ENCODE results near the gene CPA2. TPM values are rescaled to one million over a fixed set of nuclear protein-coding genes. Genes with fewer than 3 reads are reported as not detected.

The CPA2 gene
- polyA plus RNA-seq, 1 donor (not counting 4 experiments of a cell fraction or from before 2014, with no cell fraction given): 0.33 TPM

DNA sequence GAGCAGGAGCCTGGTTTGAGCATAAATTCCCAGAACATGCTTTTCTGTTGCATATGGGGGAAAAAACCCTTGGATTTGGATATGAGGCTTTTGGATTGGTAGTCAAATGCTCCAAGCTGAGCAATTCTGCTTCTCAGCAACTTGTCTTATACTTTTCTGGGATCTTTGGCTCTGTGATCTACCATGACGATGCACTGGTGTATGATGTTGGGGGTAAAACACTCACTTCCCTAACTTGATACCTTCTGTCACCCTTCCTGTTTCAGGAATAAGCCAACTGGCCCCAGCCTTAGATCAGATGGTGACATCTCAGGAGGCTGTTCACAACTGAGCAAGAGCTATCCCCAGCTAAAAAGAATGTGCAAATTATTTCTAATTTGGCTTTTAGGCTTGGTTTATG lies 13.2 kb downstream of the CPA2 start:
- peaks cover 53% of the 10 kb centered on the region for H3K4me1 ChIP-seq (ENCODE audit: control insufficient read depth, extremely low read depth, insufficient read depth, low read length)

DNA sequence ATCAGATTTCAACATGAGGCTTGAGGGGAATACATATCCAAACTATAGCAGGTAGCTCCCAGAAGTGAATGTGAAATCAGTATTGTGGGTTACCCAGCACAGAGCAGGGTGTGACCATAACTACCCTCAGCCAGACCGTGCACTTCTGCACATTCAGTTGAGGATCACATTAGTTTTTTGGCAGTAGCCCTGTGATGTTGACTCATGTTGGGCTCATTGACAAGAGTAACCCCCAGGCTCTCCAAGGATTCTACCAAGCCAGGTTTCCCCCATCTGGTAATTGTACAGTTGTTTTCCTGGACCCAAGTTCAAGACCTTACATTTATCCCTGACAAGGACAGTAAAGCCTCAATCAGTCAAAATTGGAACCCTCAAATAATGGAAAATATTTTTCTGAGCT lies 14.6 kb downstream of the CPA2 start:
- dilution Hi-C loops (cut with MboI; ENCODE audit: extremely low pct_ligation_motif_present, low sequenced_read_pairs): no loop called here
- Histone ChIP-seq H3K9me3 (ENCODE audit: control insufficient read depth, low read depth, low read length) (no peaks in the 10 kb centered on the region), H3K9me1 (ENCODE audit: control insufficient read depth, extremely low read depth, insufficient read depth, low read length) (no peaks in the 10 kb centered on the region), H2AFZ (ENCODE audit: control insufficient read depth, low read length) (no peak overlapping the region), H3K27me3 (ENCODE audit: control insufficient read depth, extremely low read depth, insufficient read depth, low read length) (no peaks in the 10 kb centered on the region), H3K27ac (ENCODE audit: control insufficient read depth, insufficient read depth, low read length) (no peak overlapping the region), H3K4me2 (ENCODE audit: control insufficient read depth, extremely low read depth, insufficient read depth, low read depth, low read length) (no peak overlapping the region), H3K4me3 (ENCODE audit: control insufficient read depth in 2 of 3, extremely low read depth in 1 of 3, insufficient read depth in 2 of 3, low read depth in 1 of 3, low read length in 3 of 3) (no peak overlapping the region), H3K9ac (ENCODE audit: control insufficient read depth, extremely low read depth, insufficient read depth, low read length) (no peak overlapping the region), H3K4me1 (ENCODE audit: control insufficient read depth, extremely low read depth, insufficient read depth, low read length) (peaks cover 39% of the 10 kb centered on the region), H4K20me1 (ENCODE audit: control insufficient read depth, extremely low read depth, insufficient read depth, low read length) (no peaks in the 10 kb centered on the region), H3K79me2 (ENCODE audit: control insufficient read depth, insufficient read depth, low read length) (no peaks in the 10 kb centered on the region), H3K36me3 (ENCODE audit: control insufficient read depth in 2 of 2, extremely low read depth in 1 of 2, insufficient read depth in 2 of 2, low read length in 2 of 2) (no peaks in the 10 kb centered on the region)
- peak; percentile 84 for FAIRE-seq
- TF ChIP-seq, protein P1, sequence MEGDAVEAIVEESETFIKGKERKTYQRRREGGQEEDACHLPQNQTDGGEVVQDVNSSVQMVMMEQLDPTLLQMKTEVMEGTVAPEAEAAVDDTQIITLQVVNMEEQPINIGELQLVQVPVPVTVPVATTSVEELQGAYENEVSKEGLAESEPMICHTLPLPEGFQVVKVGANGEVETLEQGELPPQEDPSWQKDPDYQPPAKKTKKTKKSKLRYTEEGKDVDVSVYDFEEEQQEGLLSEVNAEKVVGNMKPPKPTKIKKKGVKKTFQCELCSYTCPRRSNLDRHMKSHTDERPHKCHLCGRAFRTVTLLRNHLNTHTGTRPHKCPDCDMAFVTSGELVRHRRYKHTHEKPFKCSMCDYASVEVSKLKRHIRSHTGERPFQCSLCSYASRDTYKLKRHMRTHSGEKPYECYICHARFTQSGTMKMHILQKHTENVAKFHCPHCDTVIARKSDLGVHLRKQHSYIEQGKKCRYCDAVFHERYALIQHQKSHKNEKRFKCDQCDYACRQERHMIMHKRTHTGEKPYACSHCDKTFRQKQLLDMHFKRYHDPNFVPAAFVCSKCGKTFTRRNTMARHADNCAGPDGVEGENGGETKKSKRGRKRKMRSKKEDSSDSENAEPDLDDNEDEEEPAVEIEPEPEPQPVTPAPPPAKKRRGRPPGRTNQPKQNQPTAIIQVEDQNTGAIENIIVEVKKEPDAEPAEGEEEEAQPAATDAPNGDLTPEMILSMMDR (optimal IDR thresholded peaks at IDR 0.05 in 1 of 3, IDR thresholded peaks at IDR 0.05 in 1 of 3, conservative IDR thresholded peaks at IDR 0.05 in 1 of 3; ENCODE audit: extremely low read depth in 1 of 3, insufficient read depth in 2 of 3, low read length in 3 of 3): no peak
- TF ChIP-seq EZH2 (IDR thresholded peaks at IDR 0.05; ENCODE audit: low read length): no peak
- no peak for DNase-seq (ENCODE audit: low read depth, low spot score)

More for the DNA sequence above, 13.2 kb downstream of the CPA2 start:
- no peak overlapping the region for H3K4me2 ChIP-seq (ENCODE audit: control insufficient read depth, extremely low read depth, insufficient read depth, low read depth, low read length)
- FAIRE-seq (no peak), DNase-seq (ENCODE audit: low read depth, low spot score) (no peak)
- H3K9me3 ChIP-seq (ENCODE audit: control insufficient read depth, low read depth, low read length): no peaks in the 10 kb centered on the region
- no peaks in the 10 kb centered on the region for H4K20me1 ChIP-seq (ENCODE audit: control insufficient read depth, extremely low read depth, insufficient read depth, low read length)
- no peaks in the 10 kb centered on the region for H3K27me3 ChIP-seq (ENCODE audit: control insufficient read depth, extremely low read depth, insufficient read depth, low read length)
- TF ChIP-seq EZH2 (IDR thresholded peaks at IDR 0.05; ENCODE audit: low read length): no peak
- TF ChIP-seq, protein P1 (optimal IDR thresholded peaks at IDR 0.05 in 1 of 3, IDR thresholded peaks at IDR 0.05 in 1 of 3, conservative IDR thresholded peaks at IDR 0.05 in 1 of 3; ENCODE audit: extremely low read depth in 1 of 3, insufficient read depth in 2 of 3, low read length in 3 of 3): no peak
- no peaks in the 10 kb centered on the region for H3K9me1 ChIP-seq (ENCODE audit: control insufficient read depth, extremely low read depth, insufficient read depth, low read length)
- no peaks in the 10 kb centered on the region for H3K36me3 ChIP-seq (ENCODE audit: control insufficient read depth in 2 of 2, extremely low read depth in 1 of 2, insufficient read depth in 2 of 2, low read length in 2 of 2)
- H3K4me3 ChIP-seq (ENCODE audit: control insufficient read depth in 2 of 3, extremely low read depth in 1 of 3, insufficient read depth in 2 of 3, low read depth in 1 of 3, low read length in 3 of 3): no peak overlapping the region
- H3K27ac ChIP-seq (ENCODE audit: control insufficient read depth, insufficient read depth, low read length): no peak overlapping the region
- no peak overlapping the region for H2AFZ ChIP-seq (ENCODE audit: control insufficient read depth, low read length)
- dilution Hi-C loops (cut with MboI; ENCODE audit: extremely low pct_ligation_motif_present, low sequenced_read_pairs): no loop called here
- H3K79me2 ChIP-seq (ENCODE audit: control insufficient read depth, insufficient read depth, low read length): no peaks in the 10 kb centered on the region
- H3K9ac ChIP-seq (ENCODE audit: control insufficient read depth, extremely low read depth, insufficient read depth, low read length): no peak overlapping the region

Measured in keratinocyte (primary cell).